NB4 (cell line): Measurements from ENCODE around the gene CROCC2.

Experiments used
- CTCF ChIP-seq: IDR thresholded peaks from one replicate; pipeline ENCODE4 v1.5.1; 2012; ENCODE audit warnings: low read depth, low read length
- POLR2A ChIP-seq: IDR thresholded peaks from 2 replicates; pipeline ENCODE4 v1.6.1; 2011; ENCODE audit warnings: mild to moderate bottlenecking; ENCODE audit not compliant: insufficient read length; ENCODE audit errors: extremely low read depth

GRCh38 chr2:240875228-240876034, 30.7 kb upstream of the CROCC2 start:
- TF ChIP-seq POLR2A (no peak), CTCF (no peak)
